Muscle layer of duodenum (tissue), 2 donors: ENCODE results near the gene BPIFB3.

Experiments
- H3K27ac ChIP-seq: one replicate; pipeline ENCODE4 v1.7.0; 2013; ENCODE audit warnings: mild to moderate bottlenecking, low read length
- H3K27me3 ChIP-seq: one replicate; pipeline ENCODE4 v1.7.0; 2013; ENCODE audit warnings: low read depth, mild to moderate bottlenecking, control low read depth, low read length
- H3K36me3 ChIP-seq, 2 donors: one replicate each; pipeline ENCODE4 v1.7.0; 2013; ENCODE audit warnings: low read length in 2 of 2, control low read depth in 1 of 2, mild to moderate bottlenecking in 1 of 2; ENCODE audit not compliant: insufficient read depth in 2 of 2, control insufficient read depth in 1 of 2
- H3K4me1 ChIP-seq, 2 donors: one replicate each; pipeline ENCODE4 v1.7.0; 2013; ENCODE audit warnings: low read length in 2 of 2, mild to moderate bottlenecking in 2 of 2, control low read depth in 1 of 2, moderate library complexity in 1 of 2; ENCODE audit not compliant: insufficient read depth in 2 of 2, control insufficient read depth in 1 of 2
- H3K4me3 ChIP-seq, 2 donors: one replicate each; pipeline ENCODE4 v1.7.0; 2013; ENCODE audit warnings: low read length in 2 of 2, low read depth in 1 of 2, mild to moderate bottlenecking in 1 of 2
- H3K9me3 ChIP-seq, 2 donors: one replicate each; pipeline ENCODE4 v1.7.0; 2013; ENCODE audit warnings: low read length in 2 of 2, control low read depth in 1 of 2, mild to moderate bottlenecking in 1 of 2; ENCODE audit not compliant: control insufficient read depth in 1 of 2
- donor health status: healthy.

Gene BPIFB3

DNA sequence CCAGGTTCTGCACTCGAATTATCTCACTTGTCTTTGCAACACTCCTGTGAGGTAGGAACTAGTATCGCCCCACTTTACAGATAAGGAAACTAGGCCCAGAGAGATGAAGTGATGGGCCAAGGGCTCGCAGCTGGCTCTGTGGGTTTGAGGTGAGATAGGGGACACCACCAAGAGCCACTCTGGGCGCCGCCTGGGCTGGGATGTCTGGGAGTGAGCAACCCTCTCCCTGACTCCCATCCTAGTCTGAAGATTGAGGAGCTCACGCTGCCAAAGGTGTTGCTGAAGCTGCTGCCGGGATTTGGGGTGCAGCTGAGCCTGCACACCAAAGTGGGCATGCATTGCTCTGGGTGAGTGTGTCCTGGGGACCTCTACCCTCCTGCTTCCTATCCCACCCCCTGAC lies 5.4 kb downstream of the BPIFB3 start:
- Histone ChIP-seq H3K4me1 (no peaks in the 10 kb centered on the region), H3K27ac (no peak overlapping the region), H3K9me3 (no peaks in the 10 kb centered on the region), H3K27me3 (no peaks in the 10 kb centered on the region), H3K4me3 (no peak overlapping the region), H3K36me3 (no peaks in the 10 kb centered on the region)

DNA sequence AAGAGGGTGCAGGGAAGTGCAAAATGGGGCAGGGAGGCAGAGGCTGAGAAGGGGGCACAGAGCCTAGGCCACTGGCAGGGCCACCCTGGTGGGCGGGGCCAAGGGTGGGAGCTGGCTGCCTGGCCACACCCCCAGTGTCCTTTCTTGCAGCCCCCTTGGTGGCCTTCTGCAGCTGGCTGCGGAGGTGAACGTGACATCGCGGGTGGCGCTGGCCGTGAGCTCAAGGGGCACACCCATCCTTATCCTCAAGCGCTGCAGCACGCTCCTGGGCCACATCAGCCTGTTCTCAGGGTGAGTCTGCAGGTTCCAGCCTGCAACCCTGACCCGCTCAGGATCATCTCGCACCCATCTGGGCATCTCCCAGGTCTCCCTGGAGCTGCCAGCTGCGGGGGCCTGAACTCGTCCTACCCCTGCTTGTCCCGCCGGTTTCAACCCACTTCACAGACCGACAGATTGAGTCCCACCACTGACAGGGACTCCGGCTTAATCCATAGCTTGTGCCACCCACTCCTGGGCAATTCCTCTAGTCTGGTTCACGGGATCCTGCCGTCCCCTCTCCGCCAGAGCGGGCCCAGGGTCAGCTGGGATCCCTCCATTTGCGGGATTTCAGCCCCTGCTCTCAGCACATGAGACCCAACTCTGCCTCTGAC lies 6.2 kb downstream of the BPIFB3 start:
- Histone ChIP-seq H3K4me3 (no peak overlapping the region), H3K27ac (no peak overlapping the region), H3K9me3 (no peaks in the 10 kb centered on the region), H3K27me3 (no peaks in the 10 kb centered on the region), H3K36me3 (no peaks in the 10 kb centered on the region), H3K4me1 (no peaks in the 10 kb centered on the region)

DNA sequence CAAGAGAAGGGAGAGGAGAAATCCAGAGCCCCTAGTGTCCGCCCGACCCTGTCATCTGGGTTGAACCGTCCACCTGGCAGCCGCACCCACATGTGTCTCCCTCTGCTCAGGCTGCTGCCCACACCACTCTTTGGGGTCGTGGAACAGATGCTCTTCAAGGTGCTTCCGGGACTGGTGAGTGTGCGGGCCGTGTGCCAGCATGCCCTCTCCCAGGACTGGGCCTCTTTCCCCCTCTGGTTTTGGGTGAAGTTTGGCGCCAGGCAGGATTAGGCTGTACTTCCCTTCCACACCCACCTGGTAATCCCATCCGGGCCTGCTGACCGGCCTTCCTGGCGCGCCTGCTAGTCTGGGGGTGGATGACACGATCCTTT lies 7.9 kb downstream of the BPIFB3 start:
- Histone ChIP-seq H3K36me3 (no peaks in the 10 kb centered on the region), H3K4me1 (no peaks in the 10 kb centered on the region), H3K9me3 (no peaks in the 10 kb centered on the region), H3K4me3 (no peak overlapping the region), H3K27ac (no peak overlapping the region), H3K27me3 (no peaks in the 10 kb centered on the region)

DNA sequence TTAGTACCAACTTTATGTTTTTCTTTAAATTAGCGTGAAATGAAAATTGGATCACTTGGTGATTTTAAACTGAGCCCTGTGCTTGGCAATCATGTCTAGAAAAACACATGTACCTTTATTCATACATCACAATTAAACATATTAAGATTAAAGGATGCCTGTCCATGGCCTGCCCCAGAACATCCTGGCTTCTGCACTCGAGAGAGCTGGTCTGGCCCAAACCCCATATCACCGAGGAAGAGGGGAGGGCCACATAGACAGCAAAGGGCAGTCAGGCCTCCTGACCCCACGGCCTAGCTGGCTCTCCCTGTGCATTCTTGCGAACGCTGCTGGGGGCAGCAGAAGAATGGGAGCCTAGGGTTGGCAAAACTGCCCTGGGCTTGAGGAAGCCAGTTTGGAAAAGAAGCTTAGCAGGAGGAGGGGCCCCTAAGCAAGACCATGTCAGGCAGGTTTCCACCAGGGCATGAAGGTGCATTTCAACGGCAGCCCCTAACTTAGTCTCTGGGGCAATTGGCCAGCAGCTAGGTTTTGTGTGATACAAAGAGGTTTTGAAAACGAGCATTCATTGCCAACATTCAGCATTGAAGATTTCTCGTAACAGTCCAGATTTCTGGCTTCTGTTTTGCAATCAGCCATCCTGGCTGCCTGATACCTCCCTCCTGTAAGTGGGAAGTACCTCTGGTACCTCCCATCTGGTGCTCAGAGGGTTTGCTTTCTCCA lies 8.6 kb downstream of the BPIFB3 start:
- Histone ChIP-seq H3K27ac (no peak overlapping the region), H3K36me3 (no peaks in the 10 kb centered on the region), H3K9me3 (no peaks in the 10 kb centered on the region), H3K4me1 (no peaks in the 10 kb centered on the region), H3K27me3 (no peaks in the 10 kb centered on the region), H3K4me3 (no peak overlapping the region)

DNA sequence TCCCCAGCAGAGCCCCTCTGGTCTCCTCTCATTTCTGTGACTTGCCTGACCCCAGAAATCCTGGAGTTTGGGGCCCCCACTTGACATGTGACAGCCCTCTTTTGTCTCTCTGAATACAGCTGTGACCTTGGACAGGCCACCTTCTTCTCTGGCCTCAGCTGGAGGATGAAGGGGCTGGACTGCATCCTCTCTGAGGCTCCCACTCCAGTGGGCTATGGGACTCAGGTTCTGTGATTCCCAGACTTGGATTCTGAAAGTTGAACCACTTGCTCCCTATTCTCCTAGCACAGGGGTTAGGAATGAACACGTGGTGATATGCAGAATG lies 9.1 kb downstream of the BPIFB3 start:
- Histone ChIP-seq H3K27ac (no peak overlapping the region), H3K4me1 (no peaks in the 10 kb centered on the region), H3K36me3 (no peaks in the 10 kb centered on the region), H3K27me3 (no peaks in the 10 kb centered on the region), H3K4me3 (no peak overlapping the region), H3K9me3 (no peaks in the 10 kb centered on the region)

DNA sequence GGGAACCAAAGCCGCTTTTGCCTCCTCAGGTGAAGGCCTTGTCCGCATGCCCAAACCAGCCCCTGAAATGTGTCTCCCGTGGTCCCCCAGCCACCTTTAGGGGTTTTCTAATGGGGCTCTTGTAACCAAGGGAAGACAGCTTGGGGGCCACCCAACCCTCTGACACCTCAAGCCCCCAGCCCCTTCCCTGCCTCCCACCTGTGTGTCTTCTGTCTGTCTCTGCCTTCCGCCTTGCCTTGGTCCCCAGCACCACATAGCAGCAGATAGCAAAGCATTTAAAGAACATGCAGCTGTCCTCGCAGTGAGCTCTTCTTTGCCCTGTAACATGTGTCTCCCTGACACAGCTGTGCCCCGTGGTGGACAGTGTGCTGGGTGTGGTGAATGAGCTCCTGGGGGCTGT lies 9.6 kb downstream of the BPIFB3 start:
- no peaks in the 10 kb centered on the region for H3K27me3 ChIP-seq
- H3K4me3 ChIP-seq: no peak overlapping the region
- H3K9me3 ChIP-seq: no peaks in the 10 kb centered on the region
- H3K36me3 ChIP-seq: no peaks in the 10 kb centered on the region
- no peak overlapping the region for H3K27ac ChIP-seq
- no peaks in the 10 kb centered on the region for H3K4me1 ChIP-seq

DNA sequence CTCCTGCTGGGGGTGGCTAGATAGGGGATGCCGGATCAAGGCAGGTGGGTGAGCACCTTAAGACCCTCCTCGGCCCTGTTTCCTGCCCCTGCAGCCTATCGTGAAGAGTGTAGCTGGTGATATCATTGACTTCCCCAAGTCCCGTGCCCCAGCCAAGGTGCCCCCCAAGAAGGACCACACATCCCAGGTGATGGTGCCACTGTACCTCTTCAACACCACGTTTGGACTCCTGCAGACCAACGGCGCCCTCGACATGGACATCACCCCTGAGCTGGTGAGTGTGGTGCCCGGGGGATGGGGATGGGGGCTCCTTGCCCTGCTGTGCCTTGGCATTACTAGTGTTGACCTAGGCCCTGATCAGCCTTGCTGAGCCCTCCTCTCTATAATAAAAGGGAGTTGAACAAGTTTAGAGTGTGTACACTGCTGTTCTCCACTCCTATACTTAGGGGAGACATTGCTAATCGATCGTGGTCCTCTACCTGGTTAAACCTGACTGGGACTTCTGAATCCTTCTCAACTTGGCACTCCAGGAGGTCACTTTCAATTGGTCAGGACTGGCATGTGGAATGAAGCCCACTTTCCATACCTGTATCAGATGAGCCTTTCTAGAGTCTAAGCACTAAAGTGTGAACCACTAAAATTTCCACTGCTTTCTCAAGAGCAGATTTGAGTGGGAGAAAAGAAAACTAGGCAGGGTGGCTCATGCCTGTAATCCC lies 11.0 kb downstream of the BPIFB3 start:
- Histone ChIP-seq H3K4me1 (no peaks in the 10 kb centered on the region), H3K27ac (no peak overlapping the region), H3K36me3 (no peaks in the 10 kb centered on the region), H3K27me3 (no peaks in the 10 kb centered on the region), H3K9me3 (no peaks in the 10 kb centered on the region), H3K4me3 (no peak overlapping the region)

DNA sequence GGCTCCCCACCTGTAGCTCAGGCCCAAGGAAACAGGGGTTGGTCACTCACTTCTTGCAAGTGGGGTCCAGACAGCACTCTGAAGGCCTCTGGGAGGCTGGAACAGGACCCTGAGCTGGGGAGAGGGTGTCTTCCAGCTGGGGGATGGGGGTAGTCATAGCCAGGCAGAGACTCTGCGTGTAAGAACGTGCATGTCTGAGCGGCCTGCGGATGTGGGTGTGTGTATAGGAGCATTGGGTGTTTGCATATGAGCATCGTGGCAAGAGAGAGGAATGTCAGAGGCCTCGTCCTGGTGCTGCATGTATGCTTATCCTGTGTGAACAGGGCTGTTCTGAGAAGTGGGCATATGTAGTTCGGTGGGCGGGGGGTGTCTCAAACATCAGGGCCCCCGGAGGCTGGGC lies 12.1 kb downstream of the BPIFB3 start:
- H3K4me3 ChIP-seq: no peak overlapping the region
- H3K36me3 ChIP-seq: no peaks in the 10 kb centered on the region
- no peaks in the 10 kb centered on the region for H3K9me3 ChIP-seq
- H3K4me1 ChIP-seq: no peaks in the 10 kb centered on the region
- no peaks in the 10 kb centered on the region for H3K27me3 ChIP-seq
- H3K27ac ChIP-seq: no peak overlapping the region

DNA sequence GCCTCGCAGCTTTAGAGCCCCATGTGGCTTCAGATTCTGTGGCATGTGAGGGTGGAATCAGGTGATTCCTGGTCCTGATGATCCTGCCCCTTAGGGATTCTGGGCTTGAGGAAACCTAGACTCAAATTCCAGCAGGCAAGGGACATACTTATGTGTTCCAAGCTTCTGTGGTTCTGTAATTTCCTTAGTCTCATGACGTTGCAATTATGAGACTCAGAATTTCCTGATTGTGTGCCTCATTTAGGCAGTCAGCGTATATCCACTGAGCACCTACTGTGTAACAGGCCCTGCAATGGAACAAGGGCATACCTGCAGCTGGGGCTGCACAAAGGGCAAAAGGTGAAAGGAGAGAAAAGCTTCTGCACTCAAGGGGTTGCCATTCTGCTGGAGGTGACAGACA lies 14.1 kb downstream of the BPIFB3 start:
- no peaks in the 10 kb centered on the region for H3K9me3 ChIP-seq

DNA sequence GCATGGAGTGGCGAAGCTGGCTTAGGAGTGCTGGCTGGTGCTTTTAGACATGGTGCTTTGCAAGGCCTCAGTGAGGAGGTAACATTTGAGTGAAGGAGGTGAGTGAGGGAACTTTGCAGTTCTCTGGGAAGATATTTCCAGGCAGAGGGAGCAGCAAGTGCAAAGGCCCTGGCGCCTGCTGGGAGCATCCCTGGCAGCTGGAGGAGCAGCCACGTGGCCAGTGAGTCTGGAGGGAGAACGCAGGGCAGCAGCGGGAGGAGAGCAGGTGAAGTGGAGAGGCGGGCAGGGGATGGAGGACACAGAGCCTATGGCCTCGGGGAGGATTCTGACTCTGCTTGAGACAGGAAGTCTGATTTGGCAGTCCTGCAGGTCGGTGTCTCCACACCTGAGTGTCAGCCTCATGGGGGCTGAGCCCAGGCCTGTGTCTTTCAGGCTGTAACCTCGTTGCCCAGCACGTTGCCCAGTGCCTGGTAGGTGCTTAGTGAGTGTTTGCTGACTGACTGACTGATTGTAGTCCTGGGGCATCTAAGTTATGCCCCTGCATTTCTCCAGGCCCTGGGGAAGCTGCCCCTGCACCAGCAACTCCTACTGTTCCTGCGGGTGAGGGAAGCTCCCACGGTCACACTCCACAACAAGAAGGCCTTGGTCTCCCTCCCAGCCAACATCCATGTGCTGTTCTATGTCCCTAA lies 14.7 kb downstream of the BPIFB3 start:
- Histone ChIP-seq H3K9me3 (no peaks in the 10 kb centered on the region), H3K4me1 (no peaks in the 10 kb centered on the region), H3K27me3 (no peaks in the 10 kb centered on the region), H3K27ac (no peak overlapping the region), H3K36me3 (no peaks in the 10 kb centered on the region), H3K4me3 (no peak overlapping the region)

More for the DNA sequence above, 14.1 kb downstream of the BPIFB3 start:
- H3K4me1 ChIP-seq: no peaks in the 10 kb centered on the region
- H3K36me3 ChIP-seq: no peaks in the 10 kb centered on the region
- H3K27me3 ChIP-seq: no peaks in the 10 kb centered on the region
- H3K27ac ChIP-seq: no peak overlapping the region
- H3K4me3 ChIP-seq: no peak overlapping the region

DNA sequence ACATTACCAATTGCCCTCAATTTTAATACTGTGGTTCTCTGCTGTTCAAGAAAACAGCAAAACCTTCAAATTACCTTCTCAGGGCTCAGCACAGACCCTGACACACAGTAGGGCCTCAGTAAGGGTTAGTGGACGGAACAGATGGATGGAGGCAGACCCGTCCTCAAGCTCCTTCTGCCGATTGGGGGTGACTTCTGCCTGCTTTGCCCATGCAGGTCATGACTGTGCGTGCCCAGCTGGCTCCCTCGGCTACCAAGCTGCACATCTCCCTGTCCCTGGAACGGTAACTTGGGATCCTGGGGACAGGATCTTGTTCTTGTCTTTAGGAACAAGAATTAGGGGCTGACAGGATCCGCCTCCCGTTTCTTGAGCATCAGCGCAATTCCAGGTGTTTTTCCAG lies 16.0 kb downstream of the BPIFB3 start:
- Histone ChIP-seq H3K36me3 (no peaks in the 10 kb centered on the region), H3K27me3 (no peaks in the 10 kb centered on the region), H3K4me1 (no peaks in the 10 kb centered on the region), H3K27ac (no peak overlapping the region), H3K4me3 (no peak overlapping the region), H3K9me3 (no peaks in the 10 kb centered on the region)
